ENCODE measurements around the gene RNU6-9.

- TF ChIP-seq, protein P1, sequence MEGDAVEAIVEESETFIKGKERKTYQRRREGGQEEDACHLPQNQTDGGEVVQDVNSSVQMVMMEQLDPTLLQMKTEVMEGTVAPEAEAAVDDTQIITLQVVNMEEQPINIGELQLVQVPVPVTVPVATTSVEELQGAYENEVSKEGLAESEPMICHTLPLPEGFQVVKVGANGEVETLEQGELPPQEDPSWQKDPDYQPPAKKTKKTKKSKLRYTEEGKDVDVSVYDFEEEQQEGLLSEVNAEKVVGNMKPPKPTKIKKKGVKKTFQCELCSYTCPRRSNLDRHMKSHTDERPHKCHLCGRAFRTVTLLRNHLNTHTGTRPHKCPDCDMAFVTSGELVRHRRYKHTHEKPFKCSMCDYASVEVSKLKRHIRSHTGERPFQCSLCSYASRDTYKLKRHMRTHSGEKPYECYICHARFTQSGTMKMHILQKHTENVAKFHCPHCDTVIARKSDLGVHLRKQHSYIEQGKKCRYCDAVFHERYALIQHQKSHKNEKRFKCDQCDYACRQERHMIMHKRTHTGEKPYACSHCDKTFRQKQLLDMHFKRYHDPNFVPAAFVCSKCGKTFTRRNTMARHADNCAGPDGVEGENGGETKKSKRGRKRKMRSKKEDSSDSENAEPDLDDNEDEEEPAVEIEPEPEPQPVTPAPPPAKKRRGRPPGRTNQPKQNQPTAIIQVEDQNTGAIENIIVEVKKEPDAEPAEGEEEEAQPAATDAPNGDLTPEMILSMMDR (IDR thresholded peaks at IDR 0.05), result no peak
- TF ChIP-seq POLR2AphosphoS5 (IDR thresholded peaks at IDR 0.05; ENCODE audit: low read depth, low read length), result no peak
These were observed 22.3 kb upstream of the RNU6-9 start for GRCh38 chr19:870963-871401.
